HepG2 (cell line): ENCODE results near the gene CKLF. TPM values are rescaled to one million over a fixed set of nuclear protein-coding genes. Genes with fewer than 3 reads are reported as not detected.

Experiments used
- ATAC-seq: fragments of 200-7000 bp; cut with Tn5 transposase; 3 replicates; pipeline ENCODE4 v1.9.1; 2020; ENCODE audit warnings: mild to moderate bottlenecking, moderate library complexity
- BruUV-seq: library from RNA; stranded (reverse); fragments of 400-500 nt; replicated peaks from 2 replicates; lab custom pipeline; 2021; lab: Mats Ljungman, UMichigan
- CTCF ChIA-PET: fragments of 300-600 bp; formaldehyde crosslinking; extraction: SDS; loops from one replicate; lab custom pipeline; 2021; ENCODE audit warnings: low total read pairs, inconsistent platforms, low intra/inter-chr PET ratio; lab: Yijun Ruan, JAX
- POLR2A ChIA-PET: fragments of 350-600 bp; sonication (Branson Sonifier 250); formaldehyde crosslinking; loops from one replicate; lab custom pipeline; 2020; ENCODE audit warnings: antibody characterized with exemption, inconsistent platforms; lab: Yijun Ruan, JAX
- DNase-seq: peaks from one replicate; pipeline ENCODE4 v3.0.0-alpha.2; 2015; ENCODE audit warnings: low spot score
- FAIRE-seq: peaks from 3 replicates; lab custom pipeline; 2011; peaks lifted over from hg19 to GRCh38; lab: Jason Lieb, UNC
- H2AFZ ChIP-seq: one replicate; pipeline ENCODE4 v1.6.1; 2011; ENCODE audit warnings: low read length, inconsistent platforms
- H3K27ac ChIP-seq: fragments of 300-600 bp; 3 replicates; pipeline ENCODE4 v1.8.0; 2011; ENCODE audit warnings: mixed run types, mild to moderate bottlenecking, mixed read lengths, low read length, inconsistent platforms; ENCODE audit not compliant: insufficient read depth; ENCODE audit errors: extremely low read length
- H3K27me3 ChIP-seq, 2 experiments: fragments of 200-600 bp in 1 of 2; 2 replicates in 1 of 2; 3 replicates in 1 of 2; pipeline versions ENCODE4 v1.6.0 to v1.8.0; 2011; ENCODE audit warnings: low read length in 2 of 2, mild to moderate bottlenecking in 2 of 2, moderate library complexity in 2 of 2, inconsistent platforms in 1 of 2; ENCODE audit not compliant: insufficient read depth in 2 of 2, control insufficient read depth in 1 of 2
- H3K36me3 ChIP-seq, 2 experiments: fragments of 200-600 bp in 1 of 2; replicated peaks in 1 of 2; 2 replicates in 1 of 2; 3 replicates in 1 of 2; pipeline versions ENCODE4 v1.5.1 to v1.8.0; 2011; ENCODE audit warnings: low read length in 2 of 2, inconsistent platforms in 1 of 2; ENCODE audit not compliant: insufficient read depth in 2 of 2, control insufficient read depth in 1 of 2
- H3K4me1 ChIP-seq: 2 replicates; pipeline ENCODE4 v1.5.1; 2012; ENCODE audit warnings: low read length, inconsistent platforms; ENCODE audit not compliant: insufficient read depth
- H3K4me2 ChIP-seq: 2 replicates; pipeline ENCODE4 v1.6.0; 2011; ENCODE audit warnings: low read depth, low read length, inconsistent platforms
- H3K4me3 ChIP-seq, 3 experiments: fragments of 200-600 bp in 1 of 3; sonication (generic), shearing (Covaris generic) in 1 of 3; replicated peaks in 1 of 3; 2 replicates each; pipeline ENCODE4 v1.5.1; 2011 to 2016; ENCODE audit warnings: low read length in 3 of 3, inconsistent platforms in 2 of 3, low read depth in 2 of 3, mild to moderate bottlenecking in 2 of 3, control low read depth in 1 of 3, mixed read lengths in 1 of 3; ENCODE audit not compliant: insufficient read depth in 1 of 3
- H3K79me2 ChIP-seq: one replicate; pipeline ENCODE4 v1.6.1; 2011; ENCODE audit warnings: low read length, inconsistent platforms; ENCODE audit not compliant: insufficient read depth
- H3K9ac ChIP-seq: 2 replicates; pipeline ENCODE4 v1.6.0; 2011; ENCODE audit warnings: mild to moderate bottlenecking, low read depth, low read length, inconsistent platforms; ENCODE audit not compliant: insufficient read depth
- H3K9me3 ChIP-seq: 2 replicates; pipeline ENCODE4 v1.5.1; 2012; ENCODE audit warnings: mild to moderate bottlenecking, low read length
- H4K20me1 ChIP-seq: 2 replicates; pipeline ENCODE4 v1.6.0; 2011; ENCODE audit warnings: inconsistent platforms, mild to moderate bottlenecking, low read length, moderate library complexity; ENCODE audit not compliant: insufficient read depth
- CHCHD3 ChIP-seq: sonication (generic); formaldehyde crosslinking; IDR thresholded peaks from 2 replicates; pipeline ENCODE4 v1.8.0; 2022; ENCODE audit warnings: mild to moderate bottlenecking, missing genetic modification reagents, moderate library complexity
- HMGXB3 ChIP-seq: sonication (generic); formaldehyde crosslinking; IDR thresholded peaks from 2 replicates; pipeline ENCODE4 v1.4.0; 2020; ENCODE audit warnings: missing genetic modification reagents, borderline replicate concordance
- ONECUT2 ChIP-seq: sonication (generic); formaldehyde crosslinking; IDR thresholded peaks from 2 replicates; pipeline ENCODE4 v1.4.0; 2020; ENCODE audit warnings: missing genetic modification reagents
- RAD51 ChIP-seq: fragments of 450-650 bp; IDR thresholded peaks from 2 replicates; pipeline ENCODE4 v1.6.1; 2016; ENCODE audit warnings: borderline replicate concordance
- SMYD3 ChIP-seq: sonication (generic); formaldehyde crosslinking; IDR thresholded peaks from 2 replicates; pipeline ENCODE4 v1.8.1; 2023; ENCODE audit warnings: mild to moderate bottlenecking, missing genetic modification reagents
- SNAI1 ChIP-seq: sonication (generic); formaldehyde crosslinking; IDR thresholded peaks from 2 replicates; pipeline ENCODE4 v1.5.0; 2020; ENCODE audit warnings: mild to moderate bottlenecking, missing genetic modification reagents, borderline replicate concordance
- STAT5B ChIP-seq: sonication (generic); formaldehyde crosslinking; IDR thresholded peaks from 2 replicates; pipeline ENCODE4 v1.4.0; 2020; ENCODE audit warnings: missing genetic modification reagents
- ZBTB44 ChIP-seq: sonication (generic); formaldehyde crosslinking; IDR thresholded peaks from 2 replicates; pipeline ENCODE4 v1.4.0; 2020; ENCODE audit warnings: missing genetic modification reagents
- ZNF230 ChIP-seq: sonication (generic); formaldehyde crosslinking; IDR thresholded peaks from 2 replicates; pipeline ENCODE4 v1.4.0; 2020; ENCODE audit warnings: mild to moderate bottlenecking, missing genetic modification reagents
- ZNF326 ChIP-seq: sonication (generic); formaldehyde crosslinking; IDR thresholded peaks from 2 replicates; pipeline ENCODE4 v1.4.0; 2020; ENCODE audit warnings: missing genetic modification reagents, borderline replicate concordance
- ZNF382 ChIP-seq: sonication (generic); formaldehyde crosslinking; IDR thresholded peaks from 2 replicates; pipeline ENCODE4 v1.5.0; 2020; ENCODE audit warnings: missing genetic modification reagents, mild to moderate bottlenecking, borderline replicate concordance
- ZNF564 ChIP-seq: sonication (generic); formaldehyde crosslinking; IDR thresholded peaks from 2 replicates; pipeline ENCODE4 v1.8.1; 2023; ENCODE audit warnings: mild to moderate bottlenecking, missing genetic modification reagents
- ZNF597 ChIP-seq: sonication (generic); formaldehyde crosslinking; IDR thresholded peaks from 2 replicates; pipeline ENCODE4 v1.5.0; 2020; ENCODE audit warnings: missing genetic modification reagents
- ZNF766 ChIP-seq: sonication (generic); formaldehyde crosslinking; IDR thresholded peaks from 2 replicates; pipeline ENCODE4 v1.5.0; 2020; ENCODE audit warnings: missing genetic modification reagents, borderline replicate concordance
- ZNF891 ChIP-seq: sonication (generic); formaldehyde crosslinking; IDR thresholded peaks from 2 replicates; pipeline ENCODE4 v1.5.0; 2020; ENCODE audit warnings: mild to moderate bottlenecking, missing genetic modification reagents
- ZSCAN21 ChIP-seq: sonication (generic); formaldehyde crosslinking; IDR thresholded peaks from 2 replicates; pipeline ENCODE4 v1.8.0; 2022; ENCODE audit warnings: mild to moderate bottlenecking, missing genetic modification reagents, moderate library complexity, borderline replicate concordance
- WGBS: methylation state at CpG from one replicate; pipeline ENCODE4 v1.1.6; 2017; ENCODE audit warnings: low lambda C conversion rate; 5-methylcytosine and 5-hydroxymethylcytosine counted together
- in situ Hi-C: cut with HindIII; loops from 2 replicates; pipeline ENCODE4 v1.10.0; 2017; ENCODE audit warnings: low pct_unique_long_range_greater_than_20kb; ENCODE audit not compliant: extremely low pct_ligation_motif_present
- intact Hi-C: fragments of 100-400 bp; cut with micrococcal nuclease; formaldehyde crosslinking; loops from one replicate; pipeline ENCODE4 v1.10.0; 2022; ENCODE audit not compliant: unreplicated experiment
- polyA plus RNA-seq, 8 experiments: library from polyadenylated mRNA; depleted of rRNA in 3 of 8; stranded (reverse) in 7 of 8; unstranded in 1 of 8; fragments of >200 nt; fragmentation: Illumina TruSeq in 4 of 8; extraction: Trizol in 4 of 8; gene quantifications; 2 replicates each; pipeline versions ENCODE4 v1.2.1 to v1.2.3, GENCODE V29; 2011 to 2016; ENCODE audit warnings: low read depth in 4 of 8, missing spikeins in 1 of 8, mixed read lengths in 1 of 8; ENCODE audit not compliant: insufficient read depth in 1 of 8
- total RNA-seq, 5 experiments: library from RNA; depleted of rRNA; stranded (reverse); fragments of >200 nt; fragmentation: Illumina TruSeq; extraction: Trizol; gene quantifications; 2 replicates each; pipeline ENCODE4 v1.2.3, GENCODE V29; 2016; ENCODE audit warnings: low read depth in 1 of 5

The CKLF gene
- total and polyA plus RNA-seq, 2 of the 13 experiments (the other 11 are each of a cell fraction or from before 2014, with no cell fraction given), result 120 to 167 TPM

GRCh38 chr16:66525396-66526180, 26.8 kb upstream of the CKLF start:
- in situ Hi-C loops, result no loop called here
- ChIA-PET CTCF (no interaction called here), POLR2A (no interaction called here)
- peaks cover 15 to 33% of the 10 kb centered on the region in 2 experiments for H3K36me3 ChIP-seq
- WGBS, result 96% methylated on average over 8 of the region's 9 CpGs
- no peak overlapping the region for H3K4me3 ChIP-seq
- FAIRE-seq (no peak), ATAC-seq (no peak), DNase-seq (no peak)
- H3K4me1 ChIP-seq, result peaks cover 8% of the 10 kb centered on the region
- no peaks in the 10 kb centered on the region for H3K9me3 ChIP-seq
- H3K9ac ChIP-seq, result no peak overlapping the region
- no peaks in the 10 kb centered on the region for H4K20me1 ChIP-seq
- intact Hi-C loops, result no loop called here
- no TSS peak for BruUV-seq
- no peak overlapping the region for H3K4me2 ChIP-seq
- no peaks in the 10 kb centered on the region for H3K79me2 ChIP-seq
- no peaks in the 10 kb centered on the region for H3K27me3 ChIP-seq
- no peak overlapping the region for H2AFZ ChIP-seq
- no peak overlapping the region for H3K27ac ChIP-seq
- TF ChIP-seq ZNF766 (CRISPR knock-in tag) (no peak), ZNF382 (CRISPR knock-in tag) (no peak), SNAI1 (CRISPR knock-in tag) (no peak), CHCHD3 (CRISPR knock-in tag) (no peak), ZSCAN21 (no peak), ZNF597 (CRISPR knock-in tag) (no peak), ZNF564 (CRISPR knock-in tag) (no peak), RAD51 (no peak), SMYD3 (CRISPR knock-in tag) (no peak), ZBTB44 (no peak), HMGXB3 (CRISPR knock-in tag) (no peak), ZNF326 (CRISPR knock-in tag) (no peak), STAT5B (no peak), ZNF230 (CRISPR knock-in tag) (no peak), ONECUT2 (CRISPR knock-in tag) (no peak), ZNF891 (no peak)
